NCI-H748 (cell line): Measurements from ENCODE around the gene CAMSAP1.

Source experiments
- DNase-seq: peaks from one replicate; lab custom pipeline; 2025; ENCODE audit not compliant: unreplicated experiment; lab: John Stamatoyannopoulos, UW

CAMSAP1 gene

DNA sequence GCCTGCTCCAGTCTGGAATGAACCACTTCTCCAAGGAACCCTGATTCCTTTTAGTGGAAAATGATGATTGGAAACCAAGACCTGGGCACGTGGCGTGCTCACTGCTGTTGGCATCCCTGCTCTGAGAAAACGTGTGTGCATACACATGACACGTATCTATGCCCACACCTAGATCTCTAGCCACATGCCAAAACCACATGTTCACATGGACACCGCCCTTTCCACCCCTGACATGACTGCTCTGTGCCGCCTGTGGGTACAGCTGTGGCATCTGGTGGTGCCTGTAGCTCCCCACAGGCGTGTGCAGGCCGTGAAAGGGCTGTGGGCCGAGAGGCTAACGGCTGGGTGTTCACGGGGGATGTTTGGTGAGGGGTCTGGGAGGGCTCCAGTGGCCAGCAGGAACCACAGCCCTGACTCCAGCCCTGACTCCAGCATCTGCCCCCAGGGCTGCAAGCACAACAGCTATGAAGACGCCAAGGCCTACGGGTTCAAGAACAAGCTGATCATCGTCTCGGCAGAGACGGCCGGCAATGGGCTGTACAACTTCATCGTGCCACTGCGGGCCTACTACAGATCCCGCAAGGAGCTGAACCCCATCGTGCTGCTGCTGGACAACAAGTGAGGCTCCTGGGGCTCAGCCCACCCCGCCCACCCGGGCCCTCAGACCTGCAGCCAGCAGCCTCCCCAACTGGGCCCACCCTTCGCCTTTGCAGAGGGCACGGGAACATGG lies 130.3 kb downstream of the CAMSAP1 start:
- DNase-seq = no peak

DNA sequence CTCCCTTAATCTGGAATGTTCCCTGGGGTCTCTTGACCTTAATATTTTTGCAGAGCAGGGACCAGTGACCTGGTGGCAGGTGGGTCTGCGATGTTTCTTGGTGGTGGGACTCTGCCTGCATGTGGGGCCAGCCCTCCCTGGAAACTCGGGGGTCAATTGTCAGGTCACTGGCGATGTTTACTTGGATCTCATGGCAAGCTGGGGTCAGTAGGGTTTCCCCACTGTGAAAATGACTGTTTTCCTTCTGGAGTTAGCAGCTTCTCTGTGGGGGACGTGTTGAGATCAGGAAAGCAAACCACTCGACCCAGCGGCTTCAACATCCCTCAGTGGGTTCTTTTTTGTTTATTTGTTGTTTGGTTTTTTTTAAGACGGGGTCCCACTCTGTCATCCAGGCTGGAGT lies 131.4 kb downstream of the CAMSAP1 start:
- peak; percentile 5 for DNase-seq

DNA sequence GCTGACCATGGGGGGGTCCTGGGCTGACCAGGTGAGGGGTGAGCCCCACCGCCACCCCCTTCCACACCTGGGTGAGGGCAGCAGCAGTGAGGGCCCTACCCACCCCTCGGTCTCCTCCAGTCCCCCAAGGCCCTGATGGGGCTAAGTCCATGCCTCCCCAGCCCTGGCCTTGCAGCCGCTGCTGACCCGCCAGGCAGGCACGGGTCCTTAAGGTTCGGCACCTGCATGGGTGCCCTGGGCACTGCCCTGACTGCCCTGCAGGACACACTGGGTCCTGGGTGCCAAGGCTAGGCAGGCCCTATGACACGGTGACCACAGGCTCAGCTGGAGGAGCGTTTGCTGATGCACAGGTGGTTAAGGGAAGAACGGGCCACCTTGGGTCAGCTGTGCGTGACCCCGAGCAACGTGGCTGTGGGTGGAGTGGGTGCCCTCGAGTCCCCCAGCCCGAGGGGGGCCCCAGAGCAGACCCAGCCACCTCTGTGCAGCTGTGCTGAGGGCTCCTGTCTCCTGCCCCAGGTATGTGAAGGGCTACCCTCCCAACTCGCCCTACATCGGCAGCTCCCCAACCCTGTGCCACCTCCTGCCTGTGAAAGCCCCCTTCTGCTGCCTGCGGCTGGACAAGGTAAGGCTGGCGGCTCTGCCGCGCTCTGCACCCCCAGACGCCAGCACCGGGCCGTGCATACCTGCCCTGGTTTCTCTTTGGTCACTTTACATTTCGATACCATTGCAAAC lies 132.4 kb downstream of the CAMSAP1 start:
- DNase-seq = no peak

DNA sequence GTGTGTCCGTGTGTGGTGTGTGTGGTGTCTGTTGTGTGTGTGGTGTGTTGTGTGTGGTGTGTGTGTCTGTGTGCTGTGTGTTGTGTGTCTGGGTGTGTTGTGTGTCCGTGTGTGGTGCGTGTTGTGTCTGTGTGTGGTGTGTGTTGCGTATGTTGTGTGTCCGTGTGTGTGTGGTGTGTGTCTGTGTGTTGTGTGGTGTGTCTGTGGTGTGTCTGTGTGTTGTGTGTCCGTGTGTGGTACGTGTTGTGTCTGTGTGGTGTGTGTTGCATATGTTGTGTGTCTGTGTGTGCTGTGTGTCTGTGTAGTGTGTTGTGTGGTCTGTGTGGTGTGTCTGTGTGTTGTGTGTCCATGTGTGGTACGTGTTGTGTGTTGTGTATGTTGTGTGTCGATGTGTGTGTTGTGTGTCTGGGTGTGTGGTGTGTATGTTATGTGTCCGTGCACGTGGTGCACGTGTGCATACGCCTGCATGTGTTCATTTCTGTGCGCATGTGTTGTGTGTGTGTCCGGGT lies 133.1 kb downstream of the CAMSAP1 start:
- DNase-seq = no peak

DNA sequence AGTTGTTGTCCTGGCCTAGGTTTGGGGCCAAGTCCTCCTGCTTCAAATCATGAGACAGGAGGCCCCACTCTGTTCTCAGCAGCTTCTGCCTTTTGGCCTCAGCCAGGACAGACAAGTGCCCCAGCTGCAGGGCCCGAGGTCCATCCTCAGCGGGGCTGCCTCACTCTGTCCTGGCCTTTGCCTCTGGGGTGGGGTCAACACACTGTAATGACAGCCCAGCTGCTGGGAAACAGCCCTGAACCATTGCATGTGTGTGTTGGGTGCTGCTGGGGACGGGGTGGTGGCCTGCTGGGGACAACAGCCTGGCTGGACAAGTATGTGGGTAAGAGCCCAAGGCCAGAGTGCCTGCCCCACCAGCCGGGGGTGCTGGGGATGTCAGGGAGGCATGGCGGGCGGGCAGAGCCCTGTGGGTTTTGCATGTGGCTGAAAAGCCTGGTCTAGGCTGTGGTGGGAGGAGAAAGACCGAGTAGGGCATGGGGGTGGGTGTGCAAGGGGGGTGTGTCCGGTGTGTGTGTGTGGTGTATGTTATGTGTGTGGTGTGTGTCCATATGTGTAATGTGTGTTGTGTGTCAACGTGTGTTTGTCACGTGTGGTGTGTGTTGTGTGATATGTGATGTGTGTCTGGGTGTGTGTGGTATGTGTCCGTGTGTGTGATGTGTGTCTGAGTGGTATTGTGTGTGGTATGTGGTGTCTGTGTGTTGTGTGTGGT lies 133.7 kb downstream of the CAMSAP1 start:
- no peak for DNase-seq

DNA sequence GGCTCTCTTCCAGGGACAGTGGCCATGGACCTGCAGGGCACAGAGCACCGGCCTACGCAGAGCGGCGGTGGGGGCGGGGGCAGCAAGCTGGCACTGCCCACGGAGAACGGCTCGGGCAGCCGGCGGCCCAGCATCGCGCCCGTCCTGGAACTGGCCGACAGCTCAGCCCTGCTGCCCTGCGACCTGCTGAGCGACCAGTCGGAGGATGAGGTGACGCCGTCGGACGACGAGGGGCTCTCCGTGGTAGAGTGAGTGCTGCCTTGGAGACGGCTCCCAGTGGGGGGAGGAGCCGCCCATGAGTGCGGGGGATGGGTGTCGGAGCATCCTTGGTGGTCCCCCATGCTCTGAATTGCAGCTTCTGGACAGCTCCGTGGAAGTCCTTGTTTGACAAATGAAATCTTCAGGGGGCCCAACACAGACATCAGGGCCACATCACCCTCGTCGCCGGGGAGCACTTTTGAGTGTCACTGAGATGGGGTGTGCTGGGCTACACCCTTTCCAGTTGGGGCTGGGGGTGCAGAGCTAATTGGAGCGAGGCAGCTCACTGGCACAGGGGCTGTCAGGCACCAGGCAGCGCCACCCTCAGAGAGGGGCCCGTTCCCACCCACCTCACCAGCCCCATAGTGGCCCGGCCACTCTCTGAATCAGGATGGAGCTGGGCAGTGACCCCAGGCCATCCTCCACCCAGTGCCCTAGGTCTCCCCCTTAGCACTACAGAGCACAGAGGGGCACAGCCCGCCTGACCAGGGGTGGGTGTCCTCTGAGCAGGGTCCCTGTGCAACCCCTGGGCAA lies 134.4 kb downstream of the CAMSAP1 start:
- DNase-seq = no peak

DNA sequence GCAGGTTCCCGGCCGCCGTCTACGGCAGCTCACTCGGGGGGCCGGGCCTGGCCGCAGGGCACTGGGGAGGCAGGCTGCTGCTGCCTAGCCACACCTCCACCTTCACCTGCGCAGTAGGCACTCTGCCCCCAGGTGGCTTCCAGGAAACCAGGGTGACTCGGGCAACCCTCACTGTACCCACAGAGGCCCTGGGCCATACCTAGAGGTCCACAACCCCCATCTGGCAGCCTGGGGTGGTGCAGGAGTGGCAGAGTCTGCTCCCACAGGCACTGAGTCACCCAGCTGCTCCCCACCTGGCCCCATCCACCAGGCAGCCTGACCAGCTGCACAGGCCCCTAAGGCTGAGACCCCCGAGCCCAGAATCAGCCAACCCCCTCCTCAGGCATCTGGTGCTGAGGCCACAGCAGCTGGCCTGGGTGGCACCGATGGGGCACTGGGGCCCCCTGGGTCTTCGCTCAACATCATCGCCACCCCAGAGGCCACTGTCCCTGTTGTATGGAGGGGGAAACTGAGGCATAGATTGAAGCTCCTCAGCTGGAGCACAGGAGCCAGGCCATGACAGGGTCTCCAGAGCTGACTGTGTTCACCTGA lies 135.2 kb downstream of the CAMSAP1 start:
- DNase-seq = no peak

DNA sequence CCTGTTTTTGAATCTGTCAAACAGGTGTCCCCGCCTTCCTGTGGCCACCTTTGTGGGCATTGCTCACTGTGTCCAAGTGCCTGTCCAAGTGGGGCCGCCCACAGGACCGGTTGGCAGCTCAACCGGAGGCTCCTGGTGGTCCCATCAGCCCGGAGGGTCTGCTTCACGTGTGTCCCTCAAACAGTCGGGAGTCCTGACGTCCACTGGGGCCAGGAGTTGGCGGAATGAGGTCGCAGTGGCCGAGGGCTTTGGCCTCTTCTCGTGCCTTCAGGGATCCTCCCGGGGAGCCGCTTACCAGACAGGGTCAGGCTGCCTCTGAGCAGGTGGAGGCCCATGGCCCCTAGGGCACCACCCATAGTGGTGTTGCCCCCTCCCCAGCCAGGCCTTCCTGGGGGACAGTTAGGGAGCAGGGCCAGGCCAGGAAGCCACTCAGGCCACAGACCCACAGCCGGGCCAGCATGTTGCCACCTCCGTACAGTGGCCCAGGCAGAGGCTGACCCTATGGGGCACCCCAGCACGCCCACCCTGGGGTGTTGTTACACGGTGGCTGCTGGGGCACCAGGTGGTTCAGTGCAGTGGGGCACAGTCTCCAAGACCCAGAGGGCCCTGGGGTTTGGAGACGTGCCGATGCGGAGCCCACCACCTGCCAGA lies 135.8 kb downstream of the CAMSAP1 start:
- no peak for DNase-seq

DNA sequence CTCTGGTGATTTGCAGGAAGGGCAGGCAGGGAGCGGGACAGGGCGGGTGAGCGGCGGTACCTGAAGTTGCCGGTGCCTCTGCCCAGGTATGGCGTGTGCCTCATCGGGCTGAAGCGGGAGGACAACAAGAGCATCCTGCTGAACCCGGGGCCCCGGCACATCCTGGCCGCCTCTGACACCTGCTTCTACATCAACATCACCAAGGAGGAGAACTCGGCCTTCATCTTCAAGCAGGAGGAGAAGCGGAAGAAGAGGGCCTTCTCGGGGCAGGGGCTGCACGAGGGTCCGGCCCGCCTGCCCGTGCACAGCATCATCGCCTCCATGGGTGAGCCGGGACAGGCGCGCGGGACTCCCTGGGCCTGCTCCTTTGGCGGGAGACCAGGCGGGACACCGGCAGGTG lies 136.6 kb downstream of the CAMSAP1 start:
- DNase-seq = no peak

DNA sequence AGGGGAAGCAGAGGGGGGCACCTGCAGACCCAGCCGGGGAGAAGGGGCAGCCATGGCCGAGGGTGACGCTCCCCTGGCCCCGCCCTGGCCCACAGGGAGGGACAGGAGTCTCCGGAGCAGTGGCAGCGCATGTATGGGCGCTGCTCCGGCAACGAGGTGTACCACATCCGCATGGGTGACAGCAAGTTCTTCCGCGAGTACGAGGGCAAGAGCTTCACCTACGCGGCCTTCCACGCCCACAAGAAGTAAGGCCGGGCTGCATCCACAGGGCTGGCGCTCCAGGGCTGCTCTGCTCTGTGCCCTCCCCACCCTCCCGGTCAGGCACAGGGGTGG lies 137.2 kb downstream of the CAMSAP1 start:
- peak; percentile 21 for DNase-seq

DNA sequence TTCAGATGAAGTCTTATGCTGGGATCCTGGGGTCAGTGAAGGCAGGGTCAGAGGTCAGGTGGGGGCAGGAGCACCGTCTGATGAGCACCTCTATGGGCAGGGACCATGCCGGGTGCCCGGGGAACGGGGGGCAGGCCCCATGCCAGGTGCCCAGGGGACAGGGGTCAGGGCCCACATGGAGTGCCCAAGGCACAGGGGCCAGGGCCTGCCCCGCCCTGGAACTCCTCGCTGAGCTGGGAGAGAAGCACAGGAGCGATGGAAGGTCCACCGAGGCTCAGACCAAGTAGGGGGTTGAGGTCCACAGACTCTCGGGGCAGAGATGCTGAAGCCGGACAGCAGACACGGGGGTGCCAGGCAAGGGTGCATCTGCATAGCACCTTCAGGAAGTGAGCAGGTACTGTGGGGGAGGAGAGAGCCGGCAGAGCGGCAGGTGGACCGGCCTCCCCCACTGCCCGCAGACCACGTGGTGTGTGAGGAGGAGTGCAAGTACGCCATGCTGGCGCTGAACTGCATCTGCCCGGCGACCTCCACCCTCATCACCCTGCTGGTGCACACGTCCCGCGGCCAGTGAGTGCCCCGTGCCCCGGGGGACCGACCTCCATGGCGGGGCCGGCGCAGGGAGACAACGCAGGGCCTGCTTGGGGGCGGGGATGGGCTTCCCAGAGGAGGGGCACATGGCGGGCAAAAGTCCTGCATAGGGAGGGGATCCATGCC lies 137.7 kb downstream of the CAMSAP1 start:
- DNase-seq = no peak

DNA sequence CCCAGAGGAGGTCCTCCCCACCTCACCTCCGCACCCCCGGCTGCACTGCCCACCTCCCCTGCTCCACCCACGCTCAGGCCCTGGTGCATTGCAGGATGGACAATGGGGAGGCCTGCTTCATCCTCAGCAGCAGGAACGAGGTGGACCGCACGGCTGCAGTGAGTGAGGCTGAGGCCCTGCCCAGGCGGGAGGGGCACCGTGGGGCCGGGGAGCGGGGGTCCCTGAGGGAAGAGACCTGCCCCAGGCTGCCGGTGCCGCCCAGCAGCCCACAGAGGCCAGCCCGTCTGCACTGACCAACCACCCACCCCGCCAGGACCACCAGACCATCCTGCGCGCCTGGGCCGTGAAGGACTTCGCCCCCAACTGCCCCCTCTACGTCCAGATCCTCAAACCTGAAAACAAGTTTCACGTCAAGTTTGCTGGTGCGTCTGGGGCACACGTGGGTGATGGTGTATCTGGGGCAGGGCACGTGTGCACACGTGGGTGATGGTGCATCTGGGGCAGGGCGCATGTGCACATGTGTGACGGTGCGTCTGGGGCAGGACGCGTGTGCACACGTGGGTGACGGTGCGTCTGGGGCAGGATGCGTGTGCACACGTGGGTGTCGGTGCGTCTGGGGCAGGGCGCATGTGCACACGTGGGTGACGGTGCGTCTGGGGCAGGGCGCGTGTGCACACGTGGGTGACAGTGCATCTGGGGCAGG lies 138.7 kb downstream of the CAMSAP1 start:
- DNase-seq = no peak

DNA sequence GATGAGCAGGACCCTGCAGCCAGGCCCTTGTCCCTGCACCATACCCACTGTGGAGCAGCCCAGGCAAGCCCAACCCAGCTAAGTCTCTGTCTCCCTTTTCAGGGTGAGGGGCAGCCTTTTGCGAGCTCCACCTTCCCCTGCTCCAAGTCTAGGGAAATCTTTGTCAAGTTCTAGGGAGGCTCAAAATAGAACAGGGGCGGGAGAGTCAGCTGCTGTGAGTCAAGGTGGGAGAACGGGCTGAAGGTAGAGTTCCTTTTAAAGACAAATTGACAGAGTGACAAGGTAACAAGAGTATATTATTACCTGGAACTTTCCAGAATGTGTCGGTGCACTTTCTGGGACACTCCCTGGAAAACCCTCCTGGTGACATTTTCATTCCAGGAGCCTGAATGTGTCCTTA lies 140.6 kb downstream of the CAMSAP1 start:
- DNase-seq = no peak

DNA sequence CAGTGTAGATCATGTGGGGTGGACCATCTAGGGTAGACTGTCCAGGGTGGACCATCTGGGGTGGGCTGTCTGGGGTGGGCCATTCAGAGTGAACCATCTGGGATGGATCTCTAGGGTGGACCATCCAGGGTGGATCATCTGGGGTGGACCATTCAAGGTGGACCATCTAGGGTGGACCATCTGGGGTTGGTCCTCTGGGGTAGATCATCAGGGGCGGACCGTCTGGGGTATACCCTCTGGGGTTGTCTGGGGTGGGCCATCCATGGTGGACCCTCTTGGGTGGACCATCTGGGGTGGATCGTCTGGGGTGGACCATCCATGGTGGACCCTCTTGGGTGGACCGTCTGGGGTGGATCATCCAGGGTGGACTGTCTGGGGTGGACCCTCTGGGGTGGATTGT lies 141.1 kb downstream of the CAMSAP1 start:
- DNase-seq = no peak

DNA sequence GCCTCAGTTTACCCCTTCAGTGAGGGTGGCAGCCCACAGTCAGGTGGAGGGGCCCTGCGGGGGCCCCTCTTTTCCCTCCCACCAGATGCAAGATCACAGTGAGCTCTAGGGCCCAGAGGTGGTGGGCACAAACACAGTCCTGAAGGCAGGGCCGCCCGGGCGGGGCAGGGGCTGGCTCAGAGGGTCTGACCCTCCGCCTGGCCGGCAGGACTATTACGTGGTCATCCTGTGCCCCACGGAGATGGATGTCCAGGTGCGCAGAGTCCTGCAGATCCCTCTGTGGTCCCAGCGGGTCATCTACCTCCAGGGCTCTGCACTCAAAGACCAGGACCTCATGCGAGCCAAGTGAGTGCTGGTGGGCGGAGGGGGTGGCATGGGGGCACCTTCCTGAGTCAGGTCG lies 141.9 kb downstream of the CAMSAP1 start:
- no peak for DNase-seq

DNA sequence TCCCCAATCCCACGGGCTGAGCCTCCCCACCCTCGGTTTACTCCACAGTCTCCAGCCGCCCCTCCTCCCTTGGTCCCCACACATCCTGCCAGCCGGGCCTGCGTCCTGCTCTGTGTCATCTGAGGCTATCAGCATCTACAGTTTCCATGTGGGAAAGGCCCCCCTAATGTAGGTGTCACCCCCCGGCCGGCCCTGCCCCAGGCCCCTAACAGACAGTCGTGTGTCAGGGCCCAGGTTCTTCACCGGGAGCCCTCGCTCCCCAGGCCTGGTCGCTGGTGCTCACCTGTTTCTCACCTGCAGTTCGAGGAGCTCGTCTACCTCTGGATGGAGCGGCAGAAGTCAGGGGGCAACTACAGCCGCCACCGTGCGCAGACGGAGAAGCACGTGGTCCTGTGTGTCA lies 142.6 kb downstream of the CAMSAP1 start:
- no peak for DNase-seq

DNA sequence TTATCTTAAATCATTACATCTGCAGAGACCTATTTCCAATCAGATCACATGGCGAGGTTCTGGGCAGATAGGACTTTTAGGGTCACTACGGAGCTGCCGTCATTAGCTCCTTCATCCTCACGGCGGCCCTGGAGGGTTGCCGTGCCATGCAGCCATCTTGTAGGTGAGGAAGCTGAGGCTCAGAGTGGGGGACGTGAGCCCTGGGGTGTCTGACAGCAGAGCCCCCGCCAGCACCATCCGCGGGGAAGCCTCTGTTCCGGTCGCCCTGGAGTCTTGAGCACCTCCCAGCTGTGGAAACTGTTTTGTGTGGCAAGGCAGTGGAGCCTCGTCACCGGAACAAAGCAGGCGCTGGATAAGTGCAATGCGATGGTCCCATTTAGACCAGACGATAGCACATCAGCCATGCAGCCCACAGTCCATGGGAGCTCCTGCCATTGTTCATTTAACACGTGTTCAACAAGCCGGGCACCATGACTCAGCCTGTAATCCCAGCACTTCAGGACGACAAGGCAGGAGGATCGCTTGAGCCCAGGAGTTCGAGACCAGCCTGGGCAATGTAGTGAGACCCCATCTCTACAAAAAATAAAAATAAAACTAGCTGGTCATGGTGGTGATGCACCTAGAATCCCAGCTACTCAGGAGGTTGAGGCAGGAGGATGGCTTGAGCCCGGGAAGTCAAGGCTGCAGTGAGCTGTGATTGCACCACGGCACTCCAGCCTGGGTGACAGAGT lies 143.5 kb downstream of the CAMSAP1 start:
- DNase-seq = no peak

DNA sequence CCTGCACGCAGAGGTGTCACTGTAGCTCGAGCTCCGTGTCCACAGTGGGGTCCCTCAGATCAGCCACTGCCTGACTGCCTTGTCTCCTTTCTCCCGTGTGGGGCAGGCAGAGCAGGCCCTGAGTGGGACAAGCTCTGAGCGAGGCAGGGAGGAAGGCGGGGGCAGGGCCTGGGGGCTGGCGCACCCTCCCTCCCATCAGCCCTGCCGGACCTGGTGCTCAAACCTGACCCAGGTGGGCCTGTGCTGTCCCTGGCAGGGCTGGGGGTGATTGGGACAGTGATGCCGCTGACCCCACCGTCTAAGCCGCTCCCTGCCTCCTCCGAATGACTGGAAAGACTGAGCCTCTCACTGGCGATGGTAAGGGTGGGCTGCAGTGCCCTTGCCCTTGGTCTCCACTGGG lies 144.4 kb downstream of the CAMSAP1 start:
- DNase-seq = no peak

DNA sequence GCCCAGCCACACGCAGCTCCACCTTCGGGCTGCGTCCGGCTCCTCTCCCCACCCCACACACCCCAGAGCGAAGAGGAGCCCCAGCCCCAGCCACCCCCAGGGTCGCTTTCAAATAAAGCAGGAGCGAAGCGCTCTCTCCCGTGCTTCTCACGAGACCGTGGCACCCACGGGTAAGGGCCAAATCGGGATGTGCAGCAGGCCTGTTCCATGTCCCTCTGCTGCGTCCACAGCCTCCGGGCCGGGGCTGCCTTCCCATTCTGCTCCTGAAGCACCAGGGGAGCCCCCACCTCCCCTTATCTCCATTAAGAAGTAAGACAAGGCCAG lies 145.5 kb downstream of the CAMSAP1 start:
- no peak for DNase-seq
